Peyer's patch (tissue), 4 donors: Measurements from ENCODE around the gene GNAO1.

Source experiments
- CTCF ChIP-seq, 6 experiments: fragments of 450-650 bp in 4 of 6; fragments of 200-600 bp in 2 of 6; sonication (generic) in 1 of 6; IDR thresholded peaks; one replicate each; pipeline ENCODE4 v1.5.1; 2017 to 2019; ENCODE audit warnings: antibody characterized with exemption in 6 of 6, mild to moderate bottlenecking in 3 of 6, moderate library complexity in 1 of 6
- POLR2A ChIP-seq, 2 donors: fragments of 450-650 bp; IDR thresholded peaks; one replicate each; pipeline ENCODE4 v1.5.1; 2017; ENCODE audit warnings: antibody characterized with exemption in 2 of 2, mild to moderate bottlenecking in 2 of 2, moderate library complexity in 2 of 2

- TF ChIP-seq POLR2A (IDR thresholded peaks at IDR 0.05): no peak
- no peak for TF ChIP-seq CTCF (IDR thresholded peaks at IDR 0.05)
Observed at GRCh38 chr16:56277075-56277474, 85.8 kb downstream of the GNAO1 start.
